IPS-11a (cell line): ENCODE data around the gene SLC8A2.
"Not testable (repeated sequence)": the region's sequence is repeated elsewhere in the genome, so short reads cannot be mapped to it uniquely, and the experiment has no call there.

Source experiments
- H3K4me3 ChIP-seq: one replicate; pipeline ENCODE4 v1.5.1; 2013; ENCODE audit warnings: low read depth, low read length, control low read depth

SLC8A2 gene

GRCh38 chr19:47414469-47414868 is 57.2 kb downstream of the SLC8A2 start:
- no peak overlapping the region for H3K4me3 ChIP-seq

GRCh38 chr19:47413941-47414340 is 57.8 kb downstream of the SLC8A2 start:
- no peak overlapping the region for H3K4me3 ChIP-seq

DNA sequence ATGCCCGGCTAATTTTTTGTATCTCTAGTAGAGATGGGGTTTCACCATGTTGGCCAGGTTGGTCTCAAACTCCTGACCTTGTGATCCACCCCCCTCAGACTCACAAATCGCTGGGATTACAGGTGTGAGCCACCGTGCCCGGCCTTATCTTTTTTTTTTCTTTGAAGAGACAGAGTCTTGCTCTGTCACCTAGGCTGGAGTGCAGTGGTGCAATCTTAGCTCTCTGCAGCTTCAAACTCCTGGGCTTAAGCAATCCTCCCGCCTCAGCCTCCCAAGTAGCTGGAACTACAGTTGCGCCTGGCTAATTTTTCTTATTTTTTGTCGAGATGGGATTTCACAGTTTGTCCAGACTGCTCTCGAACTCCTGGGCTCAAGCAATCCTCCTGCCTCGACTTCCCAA is 60.0 kb downstream of the SLC8A2 start:
- H3K4me3 ChIP-seq = not testable (repeated sequence)

DNA sequence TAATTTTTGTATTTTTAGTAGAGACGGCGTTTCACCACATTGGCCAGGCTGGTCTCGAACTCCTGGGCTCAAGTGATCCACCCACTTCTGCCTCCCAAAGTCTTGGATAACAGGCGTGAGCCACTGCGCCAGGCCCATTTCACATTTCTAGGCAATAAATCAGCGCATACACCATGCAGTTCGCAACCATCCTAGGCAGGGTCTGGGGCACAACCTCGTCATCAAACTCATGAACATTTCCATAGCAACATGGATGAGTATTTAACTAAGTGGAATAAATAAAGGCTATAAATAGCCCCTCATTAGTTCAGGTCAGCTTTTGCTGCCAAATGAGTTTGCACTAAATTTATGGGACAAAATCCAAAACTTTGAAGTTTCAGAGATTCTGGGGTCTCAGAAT is 60.6 kb downstream of the SLC8A2 start:
- H3K4me3 ChIP-seq = no peak overlapping the region

GRCh38 chr19:47408156-47408938 is 63.3 kb downstream of the SLC8A2 start:
- H3K4me3 ChIP-seq = no peak overlapping the region

GRCh38 chr19:47407417-47407774 is 64.3 kb downstream of the SLC8A2 start:
- H3K4me3 ChIP-seq = no peak overlapping the region

GRCh38 chr19:47406711-47407416 is 64.8 kb downstream of the SLC8A2 start:
- H3K4me3 ChIP-seq = no peak overlapping the region

DNA sequence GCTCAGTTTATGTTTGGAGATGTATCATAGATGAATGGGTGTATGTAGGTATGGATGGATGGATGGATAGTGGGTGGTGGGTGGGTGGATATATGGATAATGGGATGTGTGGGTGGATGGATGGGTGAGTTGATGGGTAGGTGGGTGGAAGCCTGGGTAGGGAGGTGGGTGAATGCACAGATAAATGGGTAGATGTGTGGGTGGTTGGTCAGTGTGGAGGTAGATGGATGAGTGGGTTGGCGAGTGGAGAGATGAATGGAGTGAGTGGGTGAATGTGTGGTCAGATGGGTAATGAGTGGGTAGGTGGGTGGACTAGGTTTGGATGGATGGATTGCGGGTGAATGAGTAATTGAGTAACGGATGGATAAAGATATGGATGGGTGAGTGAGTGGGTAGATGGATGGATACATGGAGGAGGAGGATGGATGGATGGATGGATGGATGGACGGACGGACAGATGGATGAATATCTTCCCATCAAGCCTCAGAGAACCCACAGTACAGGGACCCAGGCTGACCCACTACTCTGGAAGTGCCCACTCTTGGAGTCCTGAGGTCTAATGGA is 65.8 kb downstream of the SLC8A2 start:
- no peak overlapping the region for H3K4me3 ChIP-seq

- H3K4me3 ChIP-seq = no peak overlapping the region
These were observed 66.5 kb downstream of the SLC8A2 start for GRCh38 chr19:47405197-47405550.

DNA sequence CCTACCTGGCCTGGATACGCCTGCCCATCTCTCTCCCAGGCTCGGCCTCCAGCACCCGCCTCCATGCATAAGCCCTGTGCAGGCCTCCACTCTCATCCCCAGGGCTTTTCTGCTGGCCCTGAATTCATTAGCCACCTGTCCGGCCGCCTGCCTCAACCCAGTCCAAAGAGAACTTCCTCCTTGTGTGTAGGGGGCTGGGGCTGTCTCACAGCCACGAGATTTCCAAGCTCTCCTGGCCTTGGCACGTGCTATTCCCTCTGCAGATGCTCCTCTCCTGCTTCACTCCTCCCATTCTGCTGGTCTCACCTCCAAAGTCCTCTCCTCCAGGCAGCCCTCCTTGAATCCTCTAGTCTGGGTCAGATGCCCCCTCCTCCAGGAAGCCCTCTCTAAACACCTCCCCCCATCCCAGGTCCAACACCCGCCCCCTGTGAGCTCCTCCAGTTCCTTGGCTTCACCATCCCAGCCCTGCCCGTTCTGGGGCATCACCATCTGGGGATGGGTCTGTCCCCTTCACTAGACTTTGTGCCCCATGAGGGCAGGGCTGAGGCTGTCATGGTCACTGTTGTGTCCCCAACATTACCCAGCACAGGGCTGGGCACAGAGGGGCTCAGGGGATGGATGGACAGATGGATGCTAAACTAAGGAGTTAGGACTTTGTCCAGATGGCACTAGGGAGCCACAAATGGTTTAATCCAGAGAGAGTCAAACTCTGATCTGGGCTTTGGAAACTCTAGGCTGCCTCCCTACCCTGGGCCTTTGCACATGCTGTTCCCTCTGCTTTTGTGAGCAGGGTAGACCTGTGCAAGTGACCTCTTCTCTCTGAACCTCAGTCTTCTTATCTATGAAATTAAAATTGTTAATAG is 67.1 kb downstream of the SLC8A2 start:
- H3K4me3 ChIP-seq = no peak overlapping the region

DNA sequence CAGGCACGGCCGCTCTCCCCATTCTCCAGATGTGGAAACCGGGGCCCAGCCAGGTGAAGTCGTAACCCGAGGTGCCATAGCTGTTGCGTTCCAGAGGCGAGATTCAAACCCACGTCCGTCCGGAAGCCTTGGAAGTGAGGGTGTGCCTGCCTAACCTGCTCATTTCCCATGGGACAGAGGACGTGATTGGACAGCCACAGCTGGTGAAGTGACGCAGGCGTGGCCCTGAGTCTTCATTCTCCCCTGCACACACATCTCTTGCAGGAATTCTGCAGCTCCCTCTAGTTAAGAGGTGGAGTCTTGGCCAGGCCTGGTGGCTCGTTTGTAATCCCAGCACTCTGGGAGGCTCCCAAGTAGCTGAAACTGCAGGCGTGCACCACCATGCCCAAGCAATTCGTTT is 69.2 kb downstream of the SLC8A2 start:
- no peak overlapping the region for H3K4me3 ChIP-seq

- no peak overlapping the region for H3K4me3 ChIP-seq
These were observed 72.7 kb downstream of the SLC8A2 start for GRCh38 chr19:47398707-47399597.

DNA sequence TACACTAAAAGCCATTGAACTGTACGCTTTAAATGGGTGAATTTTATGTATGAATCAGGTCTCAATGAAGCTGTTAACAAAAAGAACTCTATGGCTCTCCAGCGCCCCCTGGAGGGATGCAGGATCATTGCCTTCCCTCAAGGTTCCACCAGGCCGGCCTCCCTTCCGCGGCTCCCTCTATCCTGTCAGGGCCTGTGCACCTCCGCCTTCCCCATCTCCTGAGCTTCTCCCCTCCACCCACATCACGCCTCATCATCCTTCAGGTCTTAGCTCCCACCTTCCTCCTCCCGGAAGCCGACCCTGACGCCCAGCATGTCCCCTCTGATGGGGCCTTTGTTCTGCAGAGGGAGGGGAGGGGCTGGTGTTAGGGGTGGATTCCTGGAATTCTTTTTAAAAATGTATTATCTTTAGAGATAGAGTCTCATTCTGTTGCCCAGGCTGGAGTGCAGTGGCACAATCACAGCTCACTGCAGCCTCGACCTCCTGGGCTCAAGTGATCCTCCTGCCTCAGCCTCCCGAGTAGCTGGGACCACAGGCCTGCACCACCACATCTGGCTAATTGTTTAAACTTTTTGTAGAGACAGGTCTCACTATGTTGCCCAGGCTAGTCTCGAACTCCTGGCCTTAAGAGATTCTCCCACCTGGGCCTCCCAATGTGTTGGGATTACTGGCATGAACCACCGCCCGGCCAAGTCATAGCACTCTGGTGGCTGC is 80.0 kb downstream of the SLC8A2 start:
- no peak overlapping the region for H3K4me3 ChIP-seq

- no peak overlapping the region for H3K4me3 ChIP-seq
These were observed 80.9 kb downstream of the SLC8A2 start for GRCh38 chr19:47390533-47391488.

DNA sequence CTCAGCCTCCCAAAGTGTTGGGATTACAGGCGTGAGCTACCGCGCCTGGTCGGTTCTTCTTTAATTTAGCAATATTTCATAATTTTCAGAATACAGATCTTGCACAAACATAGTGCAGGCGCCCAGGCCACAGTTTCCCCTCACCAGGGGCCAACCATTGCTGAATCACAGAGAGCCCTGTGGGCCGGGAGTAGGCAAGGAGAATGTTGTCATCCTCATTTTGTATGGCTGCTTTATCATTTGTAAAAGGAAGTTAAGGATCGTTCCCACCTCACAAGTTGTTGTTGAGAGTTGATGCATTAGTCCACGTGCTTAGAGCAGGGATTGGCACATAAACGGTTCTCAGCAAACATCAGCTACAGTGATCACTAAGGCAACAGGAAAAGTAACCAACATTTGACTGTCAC is 82.5 kb downstream of the SLC8A2 start:
- H3K4me3 ChIP-seq = no peak overlapping the region

- H3K4me3 ChIP-seq = not testable (repeated sequence)
These were observed 83.0 kb downstream of the SLC8A2 start for GRCh38 chr19:47388721-47389120.

DNA sequence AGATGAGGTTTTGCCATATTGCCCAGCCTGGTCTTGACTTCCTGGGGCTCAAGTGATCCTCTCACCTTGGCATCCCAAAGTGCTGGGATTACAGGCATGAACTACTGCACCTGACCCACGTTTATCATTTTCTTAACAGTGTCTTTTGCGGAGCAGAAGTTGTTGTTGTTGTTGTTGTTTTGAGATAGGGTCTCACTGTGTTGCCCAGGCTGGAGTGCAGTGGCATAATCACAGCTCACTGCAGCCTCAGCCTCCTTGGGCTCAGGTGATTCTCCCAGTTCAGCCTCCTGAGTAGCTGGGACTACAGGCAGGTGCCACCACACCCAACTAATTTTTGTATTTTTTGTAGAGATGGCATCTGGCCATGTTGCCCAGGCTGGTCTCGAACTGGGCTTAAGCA is 84.1 kb downstream of the SLC8A2 start:
- not testable (repeated sequence) for H3K4me3 ChIP-seq

GRCh38 chr19:47386582-47386981 is 85.1 kb downstream of the SLC8A2 start:
- not testable (repeated sequence) for H3K4me3 ChIP-seq

- H3K4me3 ChIP-seq = not testable (repeated sequence)
These were observed 87.2 kb downstream of the SLC8A2 start for GRCh38 chr19:47384533-47384932.
